Natural killer cell (primary cell): ENCODE measurements around the gene HBD. TPM values are rescaled to one million over a fixed set of nuclear protein-coding genes. Genes with fewer than 3 reads are reported as not detected.

Experiments
- ATAC-seq, 3 donors: fragments of 150-1000 bp in 2 of 3; fragments of 200-7000 bp in 1 of 3; cut with Tn5 transposase; 1 replicate in 1 of 3; 2 replicates in 2 of 3; pipeline ENCODE4 v1.10.0; 2021; ENCODE audit warnings: mild to moderate bottlenecking in 2 of 3, moderate library complexity in 2 of 3
- DNase-seq, 2 donors: peaks; one replicate each; pipeline versions ENCODE4 v3.0.0 to v3.0.0-alpha.2; 2013 to 2021; ENCODE audit warnings: mixed read lengths in 1 of 2
- H3K27ac ChIP-seq: one replicate; pipeline ENCODE4 v1.5.1; 2013; ENCODE audit warnings: mild to moderate bottlenecking, low read length
- H3K27me3 ChIP-seq: one replicate; pipeline ENCODE4 v1.6.1; 2013; ENCODE audit warnings: low read length; ENCODE audit not compliant: control insufficient read depth, insufficient read depth
- H3K36me3 ChIP-seq: one replicate; pipeline ENCODE4 v1.6.1; 2013; ENCODE audit warnings: low read length; ENCODE audit not compliant: control insufficient read depth, insufficient read depth
- H3K4me1 ChIP-seq: one replicate; pipeline ENCODE4 v1.6.1; 2013; ENCODE audit warnings: low read length; ENCODE audit not compliant: control insufficient read depth, insufficient read depth
- H3K4me3 ChIP-seq: one replicate; pipeline ENCODE4 v1.5.1; 2013; ENCODE audit warnings: low read length
- H3K9me3 ChIP-seq: one replicate; pipeline ENCODE4 v1.6.1; 2013; ENCODE audit warnings: low read length; ENCODE audit not compliant: control insufficient read depth, insufficient read depth
- H3K27ac Mint-ChIP-seq, 2 donors: one replicate each; pipeline ENCODE4 v1.8.0; 2022; ENCODE audit warnings: mild to moderate bottlenecking in 2 of 2, mixed read lengths in 2 of 2, moderate library complexity in 1 of 2
- H3K27me3 Mint-ChIP-seq, 2 donors: one replicate each; pipeline ENCODE4 v1.8.0; 2022; ENCODE audit warnings: low read depth in 2 of 2, mixed read lengths in 2 of 2
- H3K36me3 Mint-ChIP-seq: one replicate; pipeline ENCODE4 v1.8.0; 2022; ENCODE audit warnings: mixed read lengths
- H3K4me1 Mint-ChIP-seq, 2 donors: one replicate each; pipeline ENCODE4 v1.8.0; 2022; ENCODE audit warnings: mixed read lengths in 2 of 2
- H3K4me3 Mint-ChIP-seq: one replicate; pipeline ENCODE4 v1.8.0; 2022; ENCODE audit warnings: mild to moderate bottlenecking, moderate library complexity, mixed read lengths
- H3K9me3 Mint-ChIP-seq, 2 donors: one replicate each; pipeline ENCODE4 v1.8.0; 2022; ENCODE audit warnings: mixed read lengths in 2 of 2
- CTCF ChIP-seq: fragments of 200-600 bp; IDR thresholded peaks from one replicate; pipeline ENCODE4 v1.8.0; 2022; ENCODE audit warnings: antibody characterized with exemption
- WGBS: methylation state at CpG from one replicate; pipeline ENCODE4 v1.1.7; 2013; ENCODE audit warnings: missing lambda C conversion rate; ENCODE audit not compliant: insufficient coverage; 5-methylcytosine and 5-hydroxymethylcytosine counted together
- intact Hi-C: fragments of 100-400 bp; cut with micrococcal nuclease; formaldehyde crosslinking; loops from one replicate; pipeline ENCODE4 v1.14.2; 2022
- total RNA-seq, 4 donors: library from RNA; stranded (reverse); fragments of 120-200 nt in 1 of 4; gene quantifications; one replicate each; pipeline versions ENCODE4 v1.2.3 to v1.2.4, GENCODE V29; 2013 to 2022

HBD gene
- total RNA-seq, 3 donors from 2014 or later (not counting 1 experiment from before 2014, with no cell fraction given): not detected

GRCh38 chr11:5237420-5237819, 3.1 kb upstream of the HBD start:
- H3K4me1 ChIP-seq: no peaks in the 10 kb centered on the region
- no peak for ATAC-seq

GRCh38 chr11:5235364-5236095, 1.2 kb upstream of the HBD start:
- H3K27me3 ChIP-seq: no peaks in the 10 kb centered on the region
- DNase-seq (no peak), ATAC-seq (no peak)
- peaks cover 5 to 7% of the 10 kb centered on the region in 2 donors for H3K27me3 Mint-ChIP-seq
- H3K9me3 ChIP-seq: no peaks in the 10 kb centered on the region
- WGBS: 89% methylated on average over 1 of the region's 5 CpGs
- intact Hi-C loops: no loop called here
- H3K9me3 Mint-ChIP-seq: peaks cover 0 to 2% of the 10 kb centered on the region in 2 donors
- H3K27ac ChIP-seq: no peak overlapping the region
- no peak overlapping the region for H3K4me3 Mint-ChIP-seq
- H3K27ac Mint-ChIP-seq: no peak overlapping the region
- no peak overlapping the region for H3K4me3 ChIP-seq
- no peaks in the 10 kb centered on the region for H3K4me1 ChIP-seq
- H3K36me3 ChIP-seq: no peaks in the 10 kb centered on the region
- H3K4me1 Mint-ChIP-seq: no peaks in the 10 kb centered on the region
- no peaks in the 10 kb centered on the region for H3K36me3 Mint-ChIP-seq
- TF ChIP-seq CTCF: no peak

More at GRCh38 chr11:5237420-5237819, 3.1 kb upstream of the HBD start:
- no peak for DNase-seq
- H3K27me3 Mint-ChIP-seq: peaks cover 5 to 10% of the 10 kb centered on the region in 2 donors
- Histone ChIP-seq H3K9me3 (no peaks in the 10 kb centered on the region), H3K27me3 (no peaks in the 10 kb centered on the region), H3K36me3 (no peaks in the 10 kb centered on the region), H3K27ac (no peak overlapping the region), H3K4me3 (no peak overlapping the region)
- H3K9me3 Mint-ChIP-seq: peaks cover 0 to 2% of the 10 kb centered on the region in 2 donors
- no peak overlapping the region for H3K27ac Mint-ChIP-seq
- 98% methylated on average over 2 of the region's 2 CpGs for WGBS
- TF ChIP-seq CTCF: no peak
- intact Hi-C loops: no loop called here
- H3K4me1 Mint-ChIP-seq: no peaks in the 10 kb centered on the region
- H3K36me3 Mint-ChIP-seq: no peaks in the 10 kb centered on the region
- H3K4me3 Mint-ChIP-seq: no peak overlapping the region

GRCh38 chr11:5233307-5233706, 976 bp downstream of the HBD start:
- Mint-ChIP-seq H3K9me3 (peaks cover 0 to 2% of the 10 kb centered on the region in 2 donors), H3K36me3 (no peaks in the 10 kb centered on the region), H3K27ac (no peak overlapping the region), H3K4me1 (no peaks in the 10 kb centered on the region), H3K4me3 (no peak overlapping the region), H3K27me3 (peaks cover 5 to 7% of the 10 kb centered on the region in 2 donors)
- H3K27me3 ChIP-seq: no peaks in the 10 kb centered on the region
- DNase-seq (no peak), ATAC-seq (no peak)
- H3K36me3 ChIP-seq: no peaks in the 10 kb centered on the region
- TF ChIP-seq CTCF: no peak
- no CpG with 5 or more reads among the region's 1 CpG for WGBS
- no peak overlapping the region for H3K4me3 ChIP-seq
- H3K27ac ChIP-seq: no peak overlapping the region
- no peaks in the 10 kb centered on the region for H3K9me3 ChIP-seq
- intact Hi-C loops: no loop called here
- H3K4me1 ChIP-seq: no peaks in the 10 kb centered on the region

DNA sequence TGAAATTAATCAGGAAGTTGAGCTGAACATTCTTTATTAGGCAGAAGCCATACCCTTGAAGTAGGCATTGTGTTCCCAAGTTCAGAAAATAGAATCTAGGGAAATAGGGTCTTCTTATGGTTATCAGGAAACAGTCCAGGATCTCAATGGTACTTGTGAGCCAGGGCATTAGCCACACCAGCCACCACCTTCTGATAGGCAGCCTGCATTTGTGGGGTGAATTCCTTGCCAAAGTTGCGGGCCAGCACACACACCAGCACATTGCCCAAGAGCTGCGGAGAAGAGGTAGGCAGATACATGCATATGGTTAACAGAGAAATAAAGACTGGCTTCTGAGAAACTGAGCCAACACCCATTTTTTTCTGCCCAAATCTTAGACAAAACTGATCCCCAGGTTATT, 1.5 kb downstream of the HBD start:
- Histone ChIP-seq H3K27ac (no peak overlapping the region), H3K4me3 (no peak overlapping the region), H3K27me3 (no peaks in the 10 kb centered on the region), H3K9me3 (no peaks in the 10 kb centered on the region), H3K4me1 (no peaks in the 10 kb centered on the region), H3K36me3 (no peaks in the 10 kb centered on the region)
- no peaks in the 10 kb centered on the region for H3K36me3 Mint-ChIP-seq
- ATAC-seq (no peak), DNase-seq (no peak)
- H3K27me3 Mint-ChIP-seq: peaks cover 5 to 7% of the 10 kb centered on the region in 2 donors
- H3K27ac Mint-ChIP-seq: no peak overlapping the region
- 100% methylated on average over 2 of the region's 2 CpGs for WGBS
- H3K9me3 Mint-ChIP-seq: peaks cover 0 to 2% of the 10 kb centered on the region in 2 donors
- H3K4me1 Mint-ChIP-seq: no peaks in the 10 kb centered on the region
- H3K4me3 Mint-ChIP-seq: no peak overlapping the region
- intact Hi-C loops: no loop called here
- TF ChIP-seq CTCF: no peak
